ENCODE results near the gene SH3TC1. TPM values are rescaled to one million over a fixed set of nuclear protein-coding genes. Genes with fewer than 3 reads are reported as not detected.

Gene SH3TC1
- total and polyA plus RNA-seq, 10 donors, result 23.3 to 157 (median 62.0) TPM

DNA sequence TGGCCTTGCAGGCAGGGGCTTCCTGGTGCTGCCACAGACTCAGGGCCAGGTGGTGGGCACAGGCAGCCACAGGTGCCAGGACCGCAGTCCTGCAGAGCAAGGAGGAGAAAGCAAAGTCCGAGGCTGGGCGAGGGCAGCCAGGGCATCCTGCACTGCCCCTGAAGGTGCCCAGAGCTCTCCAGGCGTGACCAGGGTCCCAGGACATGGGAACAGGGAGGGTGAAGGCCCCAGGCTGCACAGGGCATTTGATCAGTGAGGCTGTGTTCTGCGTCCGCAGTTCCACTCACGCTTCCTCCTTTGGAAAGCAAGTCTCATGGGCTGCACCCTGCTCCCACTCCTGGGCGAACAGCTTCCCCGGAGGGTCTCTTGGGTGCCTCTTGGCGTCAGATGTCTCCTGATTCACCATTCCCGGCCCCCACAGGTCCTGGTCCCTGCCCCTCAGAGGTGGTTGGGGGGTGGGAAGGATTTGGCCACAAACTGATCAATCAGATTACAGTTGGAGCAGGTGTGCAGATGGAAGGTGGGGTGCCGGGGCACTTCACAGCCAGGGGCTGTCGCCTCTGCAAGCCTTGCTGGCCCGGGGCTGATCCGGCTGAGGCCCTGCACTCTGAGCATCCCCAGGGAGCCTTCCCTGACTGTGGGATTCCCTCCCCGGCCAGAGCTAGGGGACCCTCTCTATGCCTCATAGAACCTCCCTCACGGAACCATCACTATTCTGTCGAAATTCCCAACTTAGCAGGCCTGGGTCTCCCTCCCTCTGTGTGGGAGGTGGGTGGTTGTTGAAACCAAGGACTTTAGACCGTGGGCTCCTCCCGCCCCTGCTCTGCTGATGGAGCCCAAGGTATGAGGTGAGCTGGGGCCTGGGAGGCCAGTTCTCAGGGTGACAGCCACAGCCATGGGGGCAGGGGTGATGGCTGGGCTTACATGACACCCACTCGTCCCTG lies 3.3 kb downstream of the SH3TC1 start:
- Histone ChIP-seq H3K27me3 (replicated peaks in 1 of 7) (no peaks in the 10 kb centered on the region), H3K4me1 (peaks cover 35 to 100% (median 84%) of the 10 kb centered on the region in 6 donors), H3K9me3 (no peaks in the 10 kb centered on the region), H3K36me3 (peaks cover 0 to 36% (median 4%) of the 10 kb centered on the region in 6 donors), H3K27ac (peak overlapping the region in 5 of 8 donors; percentile 18 to 94 (median 90)), H3K4me3 (peak overlapping the region in 7 of 8 donors; percentile 6 to 69 (median 58))
- intact Hi-C loops (cut with DNase I; ENCODE audit: low total_unique reads), result no loop called here
- 50 to 63% (median 58%) methylated on average over 15 to 21 of the region's 21 CpGs for WGBS, 5 donors
- peak; percentile 43 to 61 (median 51) for TF ChIP-seq POLR2AphosphoS5 (IDR thresholded peaks at IDR 0.05)
- no peak for TF ChIP-seq POLR2A (IDR thresholded peaks at IDR 0.05)
- DNase-seq, result no peak

GRCh38 chr4:8203052-8203401 lies 3.9 kb downstream of the SH3TC1 start:
- peak; percentile 21 to 57 (median 55) for TF ChIP-seq POLR2AphosphoS5 (IDR thresholded peaks at IDR 0.05)
- no peak for TF ChIP-seq POLR2A (IDR thresholded peaks at IDR 0.05)
- TF ChIP-seq CTCF (IDR thresholded peaks at IDR 0.05 in 8 of 11, conservative IDR thresholded peaks at IDR 0.05 in 3 of 11), result no peak
- H3K4me1 ChIP-seq, result peaks cover 33 to 100% (median 79%) of the 10 kb centered on the region in 6 donors
- H3K36me3 ChIP-seq, result peaks cover 0 to 42% (median 4%) of the 10 kb centered on the region in 6 donors
- H3K27me3 ChIP-seq (replicated peaks in 1 of 7), result no peaks in the 10 kb centered on the region
- H3K4me3 ChIP-seq, result peak overlapping the region in 3 of 8 donors; percentile 55 to 69 (median 58)
- H3K9me3 ChIP-seq, result no peaks in the 10 kb centered on the region
- intact Hi-C loops (cut with DNase I; ENCODE audit: low total_unique reads), result no loop called here
- 53 to 58% (median 54%) methylated on average over 7 of the region's 7 CpGs for WGBS, 5 donors
- no peak for DNase-seq
- peak overlapping the region in 5 of 8 donors; percentile 0 to 94 (median 90) for H3K27ac ChIP-seq

- intact Hi-C loops (cut with DNase I; ENCODE audit: low total_unique reads), result no loop called here
- 74 to 87% (median 80%) methylated on average over 8 to 10 of the region's 10 CpGs for WGBS, 5 donors
- no peak overlapping the region for H3K4me3 ChIP-seq
These were observed 4.7 kb downstream of the SH3TC1 start for GRCh38 chr4:8203817-8204216.

DNA sequence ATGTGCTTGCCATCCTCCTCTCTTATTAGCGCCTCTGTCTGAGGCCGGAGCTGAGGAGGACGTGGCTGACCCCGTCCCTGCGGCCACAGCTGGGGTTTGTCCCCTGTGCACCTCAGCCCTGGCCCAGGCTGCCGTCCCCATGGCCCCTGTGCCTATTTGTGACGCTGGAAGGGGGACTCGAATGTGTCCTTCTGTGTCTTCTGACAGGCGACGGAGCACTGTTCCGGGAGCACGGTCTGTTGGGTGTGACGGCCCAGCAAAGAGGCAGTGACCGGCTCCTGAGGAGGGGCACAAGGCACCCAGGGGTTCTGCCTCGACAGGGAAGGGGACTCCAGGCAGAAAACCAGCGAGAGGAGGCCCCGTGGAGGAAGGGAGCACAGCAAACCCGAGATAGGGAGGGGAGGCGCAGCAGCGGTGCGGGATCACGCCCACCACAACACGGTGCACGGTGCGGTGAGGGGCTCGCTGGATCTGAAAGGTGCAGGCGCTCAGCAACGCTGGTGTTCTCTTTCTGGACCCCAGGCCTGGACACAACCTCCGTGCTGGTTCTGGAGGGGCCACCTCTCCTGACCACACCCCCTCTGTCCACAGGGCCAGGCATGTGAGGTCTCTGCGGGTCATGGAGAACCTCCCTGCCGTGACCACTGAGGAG lies 5.6 kb downstream of the SH3TC1 start:
- Histone ChIP-seq H3K4me3 (no peak overlapping the region), H3K4me1 (peaks cover 23 to 100% (median 66%) of the 10 kb centered on the region in 6 donors), H3K27ac (peak overlapping the region in 2 of 8 donors; percentile 2 to 94), H3K36me3 (peaks cover 0 to 59% (median 14%) of the 10 kb centered on the region in 6 donors), H3K9me3 (no peaks in the 10 kb centered on the region), H3K27me3 (replicated peaks in 1 of 7) (no peaks in the 10 kb centered on the region)
- peak; percentile 8 to 28 (median 10) for TF ChIP-seq POLR2AphosphoS5 (IDR thresholded peaks at IDR 0.05)
- TF ChIP-seq POLR2A (IDR thresholded peaks at IDR 0.05), result no peak
- no peak for TF ChIP-seq CTCF (IDR thresholded peaks at IDR 0.05 in 8 of 11, conservative IDR thresholded peaks at IDR 0.05 in 3 of 11)
- no peak for DNase-seq
- intact Hi-C loops (cut with DNase I; ENCODE audit: low total_unique reads), result no loop called here
- 86 to 91% (median 89%) methylated on average over 23 to 31 of the region's 31 CpGs for WGBS, 5 donors

More at GRCh38 chr4:8203817-8204216, 4.7 kb downstream of the SH3TC1 start:
- Histone ChIP-seq H3K4me1 (peaks cover 26 to 100% (median 73%) of the 10 kb centered on the region in 6 donors), H3K9me3 (no peaks in the 10 kb centered on the region), H3K27ac (peak overlapping the region in 1 of 8 donors; percentile 94), H3K36me3 (peaks cover 0 to 50% (median 6%) of the 10 kb centered on the region in 6 donors), H3K27me3 (replicated peaks in 1 of 7) (no peaks in the 10 kb centered on the region)
- TF ChIP-seq CTCF (IDR thresholded peaks at IDR 0.05 in 8 of 11, conservative IDR thresholded peaks at IDR 0.05 in 3 of 11) (no peak), POLR2AphosphoS5 (IDR thresholded peaks at IDR 0.05) (peak in 2 of 3 donors; percentile 2 to 11)
- no peak for DNase-seq
